ENCODE results near the gene RUNDC1.

RUNDC1 gene

GRCh38 chr17:42980766-42981397 lies 517 bp downstream of the RUNDC1 start (continued):
- 0 out of 2 replicates have a peak, but pooled peaks have one; percentile 42 for TF ChIP-seq PBX3 (CRISPR knock-in tag; IDR thresholded peaks at IDR 0.05)
- no peak for TF ChIP-seq ZNF362 (tag by site-specific recombination; IDR thresholded peaks at IDR 0.05)
- TF ChIP-seq EGR2 (tag by site-specific recombination; IDR thresholded peaks at IDR 0.05; ENCODE audit: low read depth), result peak; percentile 51
- TF ChIP-seq ZNF585B (tag by site-specific recombination; IDR thresholded peaks at IDR 0.05), result no peak
- TF ChIP-seq ZNF26 (tag by site-specific recombination; IDR thresholded peaks at IDR 0.05), result no peak
- peak; percentile 51 for TF ChIP-seq ZEB2 (tag by site-specific recombination; IDR thresholded peaks at IDR 0.05)
- TF ChIP-seq ZBTB26 (tag by site-specific recombination; optimal IDR thresholded peaks at IDR 0.05), result peak; percentile 53
- TF ChIP-seq ZNF394 (tag by site-specific recombination; IDR thresholded peaks at IDR 0.05; ENCODE audit: borderline replicate concordance), result peak; percentile 46; the same call in 1 of the 2 replicates
- TF ChIP-seq PRDM1 (tag by site-specific recombination; IDR thresholded peaks at IDR 0.05), result peak; percentile 29; the same call in 1 of the 2 replicates
- TF ChIP-seq ZNF280D (tag by site-specific recombination; IDR thresholded peaks at IDR 0.05), result no peak
- peak; percentile 37 for TF ChIP-seq PATZ1 (tag by site-specific recombination; IDR thresholded peaks at IDR 0.05)
- no peak for TF ChIP-seq GLIS2 (tag by site-specific recombination; IDR thresholded peaks at IDR 0.05)
- peak; percentile 20; the same call in 1 of the 2 replicates for TF ChIP-seq ZSCAN4 (tag by site-specific recombination; IDR thresholded peaks at IDR 0.05)
- no peak for TF ChIP-seq ZNF639 (tag by site-specific recombination; IDR thresholded peaks at IDR 0.05)
- peak; percentile 74 for TF ChIP-seq ATF2 (tag by site-specific recombination; IDR thresholded peaks at IDR 0.05; ENCODE audit: low read depth)
- TF ChIP-seq ZFP69B (tag by site-specific recombination; IDR thresholded peaks at IDR 0.05), result peak; percentile 57; the same call in 1 of the 2 replicates
- TF ChIP-seq KLF10 (tag by site-specific recombination; IDR thresholded peaks at IDR 0.05), result no peak
- TF ChIP-seq ZBTB11 (tag by site-specific recombination; conservative IDR thresholded peaks at IDR 0.05; ENCODE audit: low read depth), result peak; percentile 34; the same call in 1 of the 2 replicates

Data from HEK293 (cell line).